RPMI7951 (cell line): ENCODE measurements around the gene DCHS1. TPM values are rescaled to one million over a fixed set of nuclear protein-coding genes. Genes with fewer than 3 reads are reported as not detected.
A peak's percentile ranks its signal among the peaks of the same experiment; 100 is the strongest.

Experiments
- DNase-seq: peaks from one replicate; pipeline ENCODE4 v3.0.0-alpha.2; 2012; ENCODE audit warnings: low read depth
- total RNA-seq: library from RNA; depleted of rRNA; stranded (reverse); fragments of >200 nt; shearing (Covaris generic); gene quantifications from 2 replicates; pipeline ENCODE4 v1.2.3, GENCODE V29; 2014

The DCHS1 gene
- total RNA-seq, 1 experiment from 2014 or later: 3.8 TPM

GRCh38 chr11:6611092-6611962 lies 44.3 kb downstream of the DCHS1 start:
- DNase-seq: peak; percentile 11

- no peak for DNase-seq
Measured at GRCh38 chr11:6610591-6610990, 45.0 kb downstream of the DCHS1 start.

GRCh38 chr11:6609502-6610015 lies 46.0 kb downstream of the DCHS1 start:
- DNase-seq: no peak

GRCh38 chr11:6608726-6609501 lies 46.7 kb downstream of the DCHS1 start:
- DNase-seq: no peak

DNA sequence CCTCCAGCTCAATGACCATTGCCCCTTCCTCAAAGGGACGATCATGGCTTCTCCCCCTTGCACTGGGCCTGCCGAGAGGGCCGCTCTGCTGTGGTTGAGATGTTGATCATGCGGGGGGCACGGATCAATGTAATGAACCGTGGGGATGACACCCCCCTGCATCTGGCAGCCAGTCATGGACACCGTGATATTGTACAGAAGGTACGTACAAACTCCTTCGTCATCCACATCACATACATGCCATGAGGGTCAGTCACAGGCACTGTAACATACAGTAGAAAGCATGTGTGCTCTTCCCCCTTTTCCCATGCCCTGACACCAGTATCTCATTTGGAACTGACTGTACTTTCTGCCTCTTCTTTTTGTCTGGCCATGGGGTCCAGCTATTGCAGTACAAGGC lies 47.6 kb downstream of the DCHS1 start:
- no peak for DNase-seq

- DNase-seq: peak; percentile 51
Measured at GRCh38 chr11:6607190-6607795, 48.3 kb downstream of the DCHS1 start.

- peak; percentile 94 for DNase-seq
Measured at GRCh38 chr11:6606471-6607189, 49.0 kb downstream of the DCHS1 start.

DNA sequence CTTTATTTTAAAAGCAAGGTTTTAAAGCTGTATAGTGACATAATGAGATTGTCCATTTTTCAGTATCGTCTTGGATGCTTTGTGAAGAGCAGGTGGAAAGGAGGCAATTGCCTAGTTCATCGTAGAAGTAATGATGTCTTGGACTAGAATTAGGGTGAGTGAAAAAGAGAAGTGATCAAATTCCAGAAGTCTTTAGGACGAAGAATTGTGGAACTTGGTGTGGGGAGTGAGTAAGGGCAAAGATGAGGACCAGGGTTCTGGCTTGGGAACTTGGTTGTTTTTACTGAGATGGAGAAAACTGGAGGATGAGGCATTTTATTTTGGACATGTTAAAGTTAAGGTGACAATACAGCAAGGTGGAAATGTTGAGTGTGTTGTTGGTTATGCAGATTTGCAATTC lies 50.8 kb downstream of the DCHS1 start:
- DNase-seq: no peak

DNA sequence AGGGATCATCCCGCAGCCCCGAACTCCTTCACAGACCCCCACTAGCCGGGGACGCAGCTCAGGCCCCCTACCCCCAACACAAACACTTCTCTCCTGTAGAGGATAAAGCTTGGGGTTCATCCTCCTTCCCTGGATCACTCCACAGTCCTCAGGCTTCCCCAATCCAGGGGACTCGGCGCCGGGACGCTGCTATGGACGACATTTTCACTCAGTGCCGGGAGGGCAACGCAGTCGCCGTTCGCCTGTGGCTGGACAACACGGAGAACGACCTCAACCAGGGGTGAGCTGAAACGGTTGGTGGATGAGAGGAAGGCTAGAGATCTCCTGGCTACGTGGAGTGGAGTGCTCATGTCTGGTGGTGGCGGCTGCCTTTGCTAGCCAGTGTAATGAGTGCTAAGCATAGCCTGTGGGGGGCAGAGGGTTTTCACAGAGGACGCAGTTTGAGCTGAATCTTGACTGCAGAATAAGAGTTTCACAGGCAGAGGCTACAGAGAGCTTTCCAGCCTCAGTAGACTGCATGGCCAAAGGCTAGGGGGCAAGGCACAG lies 51.5 kb downstream of the DCHS1 start:
- DNase-seq: peak; percentile 66

DNA sequence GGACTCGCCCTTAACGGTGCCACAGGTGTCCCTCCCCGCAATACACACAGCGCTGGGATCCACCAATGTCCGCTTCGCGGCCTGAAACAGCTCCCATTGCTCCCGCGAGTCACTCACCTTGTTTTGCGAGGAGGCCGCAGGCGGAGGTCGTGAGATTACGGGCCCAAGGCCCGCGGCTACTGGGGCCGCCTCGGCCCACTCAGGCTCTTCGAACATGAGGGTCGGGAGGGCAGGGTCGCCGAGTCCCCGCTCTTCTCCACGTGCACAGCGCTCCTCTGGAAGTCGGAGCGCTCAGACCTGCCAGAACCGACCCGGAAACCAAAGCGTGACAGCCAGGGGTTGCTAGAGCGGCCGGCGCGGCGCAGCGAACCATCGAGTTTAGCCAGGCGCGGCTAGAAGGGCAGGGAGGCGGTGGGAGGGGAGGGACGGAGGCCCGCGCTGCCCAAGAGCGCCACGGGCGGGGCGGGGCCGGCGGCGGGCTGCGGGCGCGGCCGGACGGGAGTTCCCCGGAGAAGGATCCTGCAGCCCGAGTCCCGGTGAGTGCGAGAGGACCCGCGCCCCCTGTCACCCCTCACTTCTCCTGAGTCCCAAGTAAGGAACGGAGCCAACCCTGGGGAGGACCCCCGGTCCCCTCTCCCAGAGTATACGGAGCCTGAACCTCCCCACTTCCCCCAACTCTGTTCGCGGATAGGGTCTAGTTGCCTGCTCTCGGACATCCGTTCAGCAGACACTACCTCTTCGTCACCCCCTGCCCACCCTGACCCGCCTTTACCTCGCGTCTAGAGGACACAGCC lies 52.1 kb downstream of the DCHS1 start, which contains the start of the genes ILK and RRP8:
Gene ILK (plus strand): TSS at position 488 of the 794 bp plus-strand sequence. CDS start 498 bp downstream, outside the sequence.
Gene RRP8 (minus strand): TSS at position 330 of the 794 bp plus-strand sequence. CDS start 114 bp downstream, at position 216.
- peak; percentile 88 for DNase-seq

GRCh38 chr11:6602096-6602940 lies 53.3 kb downstream of the DCHS1 start:
- no peak for DNase-seq

GRCh38 chr11:6601041-6601461 lies 54.6 kb downstream of the DCHS1 start:
- DNase-seq: no peak

DNA sequence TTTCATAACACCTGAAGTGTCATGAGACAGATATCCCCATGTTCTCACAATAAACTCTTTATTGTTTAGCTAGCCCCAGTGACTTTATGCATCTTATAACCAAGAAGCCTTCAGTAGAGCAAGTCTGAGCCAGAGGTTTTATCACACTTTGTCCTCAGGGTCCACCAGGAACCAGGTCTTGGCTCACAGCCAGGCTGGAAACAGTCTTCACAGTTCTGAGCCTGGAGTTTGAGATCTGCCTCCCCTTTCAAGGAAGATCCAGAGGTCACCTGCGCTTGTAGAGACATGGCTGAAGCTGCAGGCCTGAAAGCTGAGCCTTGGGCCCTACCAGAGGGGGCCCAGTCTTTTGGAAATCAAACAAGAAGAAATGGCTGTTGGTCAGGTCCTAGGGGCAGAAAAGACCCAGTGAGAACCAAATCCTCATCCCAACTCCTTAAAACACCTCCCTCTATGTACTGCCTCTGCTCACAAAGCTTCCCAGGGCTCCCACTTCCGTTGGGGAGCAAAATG lies 55.7 kb downstream of the DCHS1 start:
- DNase-seq: no peak

- no peak for DNase-seq
Measured at GRCh38 chr11:6599449-6599848, 56.2 kb downstream of the DCHS1 start.

- DNase-seq: no peak
Measured at GRCh38 chr11:6598555-6598954, 57.1 kb downstream of the DCHS1 start.

DNA sequence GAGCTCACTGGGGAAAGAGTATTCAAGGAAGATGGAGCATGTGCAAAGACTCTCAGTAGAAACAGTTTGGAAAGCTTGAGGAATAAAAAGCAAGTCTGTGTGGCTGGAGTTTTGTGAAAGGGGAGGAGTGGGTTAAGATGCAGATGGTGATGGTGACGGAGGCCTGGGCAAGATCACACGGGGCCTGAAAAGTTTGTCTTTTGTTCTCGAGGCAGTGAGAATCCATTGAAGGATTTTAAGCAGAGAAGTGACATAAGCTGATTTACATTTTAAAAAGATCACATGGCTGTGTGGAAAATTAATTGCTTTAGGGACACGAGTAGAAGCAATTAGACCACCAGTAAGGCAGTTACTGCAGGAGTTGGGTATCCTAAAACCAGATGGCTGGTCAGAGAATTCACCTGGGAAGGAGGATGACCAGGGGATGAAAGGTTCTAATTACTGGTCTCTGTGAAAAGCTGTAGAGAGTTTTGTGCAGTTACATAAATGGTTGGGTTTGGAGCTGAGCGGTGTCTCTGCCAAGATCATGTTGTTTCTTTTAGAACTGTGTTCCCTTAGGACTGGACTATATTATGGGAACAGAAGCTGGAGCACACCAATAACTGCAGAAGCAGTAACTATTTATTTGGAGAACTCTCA lies 59.3 kb downstream of the DCHS1 start:
- DNase-seq: no peak

GRCh38 chr11:6594142-6594768 lies 61.4 kb downstream of the DCHS1 start:
- no peak for DNase-seq

GRCh38 chr11:6588018-6588417 lies 67.6 kb downstream of the DCHS1 start:
- DNase-seq: no peak
